ENCODE data around the gene C1QTNF9B. TPM values are rescaled to one million over a fixed set of nuclear protein-coding genes. Genes with fewer than 3 reads are reported as not detected.

The C1QTNF9B gene
- total and polyA plus RNA-seq, 4 donors = 0.08 to 0.24 TPM; not detected in 2

DNA sequence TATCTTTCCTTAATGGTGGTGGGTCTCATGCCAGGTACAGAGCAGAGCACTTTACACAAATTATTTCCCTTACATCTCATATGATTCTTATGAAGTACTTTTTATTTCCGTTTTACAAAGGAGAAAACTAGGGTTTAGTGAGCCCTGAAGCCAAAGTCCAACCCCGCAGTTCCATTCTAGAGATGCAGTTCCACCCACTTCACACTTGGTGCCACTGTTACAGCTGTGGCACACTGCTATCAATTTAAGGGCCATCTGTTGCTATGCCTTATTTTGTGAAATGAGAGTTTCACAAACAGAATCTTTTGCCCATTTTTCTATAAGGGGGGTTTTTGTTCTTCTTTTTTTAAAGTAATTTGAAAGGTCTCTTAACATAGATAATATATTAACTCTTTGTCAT, 21.0 kb downstream of the C1QTNF9B start (continued):
- no peak for TF ChIP-seq JUND (IDR thresholded peaks at IDR 0.05)

DNA sequence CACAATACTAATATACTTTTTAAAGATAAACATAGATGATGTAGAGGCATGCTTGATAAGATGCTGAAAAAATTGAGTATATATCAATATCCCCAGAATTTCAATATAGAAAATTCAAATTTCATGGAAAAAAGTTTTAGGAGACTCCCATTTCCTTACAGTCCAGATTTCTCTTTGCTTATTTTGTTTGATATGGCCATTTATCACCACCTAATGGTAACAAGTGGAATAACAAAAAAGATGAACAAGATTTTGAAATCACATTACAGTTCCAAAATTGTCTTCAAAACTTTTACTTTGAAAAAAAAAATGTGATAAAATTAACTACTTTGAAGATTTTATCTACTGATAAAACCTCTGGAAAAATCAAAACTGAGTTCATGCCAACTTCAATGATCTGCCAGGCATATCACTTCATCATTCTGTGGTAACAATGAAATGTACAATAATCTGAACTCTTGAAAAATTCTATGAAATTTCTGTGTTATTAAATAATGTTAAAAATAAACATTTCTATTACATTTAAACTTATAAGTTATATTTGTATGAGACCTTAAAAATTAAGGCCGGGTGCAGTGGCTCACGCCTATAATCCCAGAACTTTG, 25.6 kb downstream of the C1QTNF9B start:
- Histone ChIP-seq H3K9me3 (ENCODE audit: control insufficient read depth in 4 of 4, low read length in 3 of 4) (no peaks in the 10 kb centered on the region), H3K36me3 (ENCODE audit: control insufficient read depth in 4 of 4, insufficient read depth in 3 of 4, low read depth in 1 of 4, low read length in 3 of 4) (no peaks in the 10 kb centered on the region), H3K4me1 (ENCODE audit: control insufficient read depth in 4 of 4, insufficient read depth in 4 of 4, low read length in 3 of 4) (no peaks in the 10 kb centered on the region), H3K27ac (ENCODE audit: low read depth in 1 of 2, low read length in 2 of 2) (no peak overlapping the region), H3K9ac (ENCODE audit: low read depth in 1 of 2, low read length in 2 of 2) (no peak overlapping the region), H3K27me3 (ENCODE audit: control insufficient read depth in 4 of 4, insufficient read depth in 4 of 4, low read length in 3 of 4) (no peaks in the 10 kb centered on the region), H3K4me3 (ENCODE audit: low read depth in 1 of 3, low read length in 3 of 3) (no peak overlapping the region)
- TF ChIP-seq, protein P1, sequence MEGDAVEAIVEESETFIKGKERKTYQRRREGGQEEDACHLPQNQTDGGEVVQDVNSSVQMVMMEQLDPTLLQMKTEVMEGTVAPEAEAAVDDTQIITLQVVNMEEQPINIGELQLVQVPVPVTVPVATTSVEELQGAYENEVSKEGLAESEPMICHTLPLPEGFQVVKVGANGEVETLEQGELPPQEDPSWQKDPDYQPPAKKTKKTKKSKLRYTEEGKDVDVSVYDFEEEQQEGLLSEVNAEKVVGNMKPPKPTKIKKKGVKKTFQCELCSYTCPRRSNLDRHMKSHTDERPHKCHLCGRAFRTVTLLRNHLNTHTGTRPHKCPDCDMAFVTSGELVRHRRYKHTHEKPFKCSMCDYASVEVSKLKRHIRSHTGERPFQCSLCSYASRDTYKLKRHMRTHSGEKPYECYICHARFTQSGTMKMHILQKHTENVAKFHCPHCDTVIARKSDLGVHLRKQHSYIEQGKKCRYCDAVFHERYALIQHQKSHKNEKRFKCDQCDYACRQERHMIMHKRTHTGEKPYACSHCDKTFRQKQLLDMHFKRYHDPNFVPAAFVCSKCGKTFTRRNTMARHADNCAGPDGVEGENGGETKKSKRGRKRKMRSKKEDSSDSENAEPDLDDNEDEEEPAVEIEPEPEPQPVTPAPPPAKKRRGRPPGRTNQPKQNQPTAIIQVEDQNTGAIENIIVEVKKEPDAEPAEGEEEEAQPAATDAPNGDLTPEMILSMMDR (IDR thresholded peaks at IDR 0.05; ENCODE audit: low read depth, low read length, missing input control) = peak; percentile 55
- peak; percentile 84 for TF ChIP-seq RAD21 (IDR thresholded peaks at IDR 0.05)
- TF ChIP-seq FOXA2 (IDR thresholded peaks at IDR 0.05) = no peak
- 95% methylated on average over 2 of the region's 2 CpGs for WGBS
- DNase-seq (ENCODE audit: low spot score) = no peak

DNA sequence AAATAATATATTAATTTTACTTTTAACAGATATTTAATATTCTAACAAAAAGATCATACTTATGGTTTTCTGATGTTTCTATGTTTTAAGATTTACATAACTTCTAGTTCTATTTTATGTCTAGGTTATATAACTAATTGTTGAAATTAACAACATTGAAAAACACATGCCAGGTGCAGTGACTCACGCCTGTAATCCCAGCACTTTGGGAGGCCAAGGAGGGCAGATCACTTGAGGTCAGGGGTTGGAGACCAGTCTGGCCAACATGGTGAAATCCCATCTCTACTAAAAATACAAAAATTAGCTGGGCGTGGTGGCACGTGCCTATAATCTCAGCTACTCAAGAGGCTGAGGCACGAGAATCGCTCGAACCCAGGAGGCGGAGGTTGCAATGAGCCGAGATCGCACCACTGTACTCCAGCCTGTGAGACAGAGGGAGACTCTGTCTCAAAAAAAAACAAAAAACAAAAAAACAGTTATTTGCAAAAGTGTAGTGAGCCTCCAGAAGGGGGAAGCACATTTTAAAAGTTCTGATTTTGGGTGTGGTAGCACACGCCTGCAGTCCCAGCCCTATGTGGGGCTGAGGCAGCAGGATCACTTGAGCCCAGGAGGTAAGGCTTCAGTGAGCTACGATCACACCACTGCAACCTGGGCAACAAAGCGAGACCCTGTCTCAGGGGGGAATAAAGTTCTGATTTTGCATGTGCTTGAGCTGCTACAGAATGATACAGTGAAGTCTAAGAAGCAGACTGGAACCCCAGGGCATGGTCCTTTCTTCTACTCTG, 26.8 kb downstream of the C1QTNF9B start:
- 95% methylated on average over 12 of the region's 12 CpGs for WGBS
- TF ChIP-seq YY1 (IDR thresholded peaks at IDR 0.05) = no peak
- no peak for TF ChIP-seq HNF4A (conservative IDR thresholded peaks at IDR 0.05)
- TF ChIP-seq RXRA (IDR thresholded peaks at IDR 0.05) = no peak
- no peak for TF ChIP-seq FOXA2 (IDR thresholded peaks at IDR 0.05)
- TF ChIP-seq, protein P2, sequence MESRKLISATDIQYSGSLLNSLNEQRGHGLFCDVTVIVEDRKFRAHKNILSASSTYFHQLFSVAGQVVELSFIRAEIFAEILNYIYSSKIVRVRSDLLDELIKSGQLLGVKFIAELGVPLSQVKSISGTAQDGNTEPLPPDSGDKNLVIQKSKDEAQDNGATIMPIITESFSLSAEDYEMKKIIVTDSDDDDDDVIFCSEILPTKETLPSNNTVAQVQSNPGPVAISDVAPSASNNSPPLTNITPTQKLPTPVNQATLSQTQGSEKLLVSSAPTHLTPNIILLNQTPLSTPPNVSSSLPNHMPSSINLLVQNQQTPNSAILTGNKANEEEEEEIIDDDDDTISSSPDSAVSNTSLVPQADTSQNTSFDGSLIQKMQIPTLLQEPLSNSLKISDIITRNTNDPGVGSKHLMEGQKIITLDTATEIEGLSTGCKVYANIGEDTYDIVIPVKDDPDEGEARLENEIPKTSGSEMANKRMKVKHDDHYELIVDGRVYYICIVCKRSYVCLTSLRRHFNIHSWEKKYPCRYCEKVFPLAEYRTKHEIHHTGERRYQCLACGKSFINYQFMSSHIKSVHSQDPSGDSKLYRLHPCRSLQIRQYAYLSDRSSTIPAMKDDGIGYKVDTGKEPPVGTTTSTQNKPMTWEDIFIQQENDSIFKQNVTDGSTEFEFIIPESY (IDR thresholded peaks at IDR 0.05) = no peak
- TF ChIP-seq RAD21 (IDR thresholded peaks at IDR 0.05) = no peak
- no peaks in the 10 kb centered on the region for H3K9me3 ChIP-seq (ENCODE audit: control insufficient read depth in 4 of 4, low read length in 3 of 4)
- no peak overlapping the region for H3K9ac ChIP-seq (ENCODE audit: low read depth in 1 of 2, low read length in 2 of 2)
- H3K4me3 ChIP-seq (ENCODE audit: low read depth in 1 of 3, low read length in 3 of 3) = no peak overlapping the region
- H3K27ac ChIP-seq (ENCODE audit: low read depth in 1 of 2, low read length in 2 of 2) = no peak overlapping the region
- H3K4me1 ChIP-seq (ENCODE audit: control insufficient read depth in 4 of 4, insufficient read depth in 4 of 4, low read length in 3 of 4) = no peaks in the 10 kb centered on the region
- no peak for DNase-seq (ENCODE audit: low spot score)
- H3K36me3 ChIP-seq (ENCODE audit: control insufficient read depth in 4 of 4, insufficient read depth in 3 of 4, low read depth in 1 of 4, low read length in 3 of 4) = no peaks in the 10 kb centered on the region
- no peaks in the 10 kb centered on the region for H3K27me3 ChIP-seq (ENCODE audit: control insufficient read depth in 4 of 4, insufficient read depth in 4 of 4, low read length in 3 of 4)

DNA sequence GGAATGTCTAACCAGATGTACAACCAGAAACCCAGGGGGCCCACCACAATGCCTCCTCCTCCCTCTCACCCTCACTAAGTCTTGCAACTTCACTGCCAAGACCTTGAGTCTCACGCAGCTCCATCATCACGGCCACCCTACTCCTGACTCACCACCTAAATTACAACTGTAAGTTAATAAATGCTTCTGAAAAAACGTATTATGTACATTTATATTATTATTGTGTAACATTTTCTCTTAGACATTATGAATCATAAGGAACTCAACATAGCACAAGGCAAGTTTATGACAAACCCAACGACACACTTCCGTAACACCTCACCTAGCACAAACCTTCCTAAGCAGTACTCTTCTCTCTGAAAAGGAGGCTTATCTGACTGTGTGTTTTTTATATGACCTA, 28.8 kb downstream of the C1QTNF9B start:
- 88% methylated on average over 5 of the region's 5 CpGs for WGBS
- Histone ChIP-seq H3K9ac (ENCODE audit: low read depth in 1 of 2, low read length in 2 of 2) (no peak overlapping the region), H3K4me1 (ENCODE audit: control insufficient read depth in 4 of 4, insufficient read depth in 4 of 4, low read length in 3 of 4) (no peaks in the 10 kb centered on the region), H3K9me3 (ENCODE audit: control insufficient read depth in 4 of 4, low read length in 3 of 4) (no peaks in the 10 kb centered on the region), H3K4me3 (ENCODE audit: low read depth in 1 of 3, low read length in 3 of 3) (no peak overlapping the region), H3K27me3 (ENCODE audit: control insufficient read depth in 4 of 4, insufficient read depth in 4 of 4, low read length in 3 of 4) (no peaks in the 10 kb centered on the region), H3K27ac (ENCODE audit: low read depth in 1 of 2, low read length in 2 of 2) (no peak overlapping the region), H3K36me3 (ENCODE audit: control insufficient read depth in 4 of 4, insufficient read depth in 3 of 4, low read depth in 1 of 4, low read length in 3 of 4) (no peaks in the 10 kb centered on the region)
- no peak for DNase-seq (ENCODE audit: low spot score)
- TF ChIP-seq FOXA2 (IDR thresholded peaks at IDR 0.05) = no peak
- no peak for TF ChIP-seq GABPA (IDR thresholded peaks at IDR 0.05 in 1 of 2, conservative IDR thresholded peaks at IDR 0.05 in 1 of 2)
- TF ChIP-seq, protein P1 (IDR thresholded peaks at IDR 0.05; ENCODE audit: low read depth, low read length, missing input control) = no peak
- no peak for TF ChIP-seq SP1 (IDR thresholded peaks at IDR 0.05)
- no peak for TF ChIP-seq TAF1 (conservative IDR thresholded peaks at IDR 0.05)
- TF ChIP-seq HNF4G (IDR thresholded peaks at IDR 0.05) = no peak
- TF ChIP-seq HNF4A (conservative IDR thresholded peaks at IDR 0.05) = no peak
- TF ChIP-seq EGR1 (IDR thresholded peaks at IDR 0.05; ENCODE audit: low read depth in 2 of 2) = no peak
- TF ChIP-seq RAD21 (IDR thresholded peaks at IDR 0.05) = no peak
- TF ChIP-seq, protein P3, sequence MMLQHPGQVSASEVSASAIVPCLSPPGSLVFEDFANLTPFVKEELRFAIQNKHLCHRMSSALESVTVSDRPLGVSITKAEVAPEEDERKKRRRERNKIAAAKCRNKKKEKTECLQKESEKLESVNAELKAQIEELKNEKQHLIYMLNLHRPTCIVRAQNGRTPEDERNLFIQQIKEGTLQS (IDR thresholded peaks at IDR 0.05) = no peak
- TF ChIP-seq, protein P4, sequence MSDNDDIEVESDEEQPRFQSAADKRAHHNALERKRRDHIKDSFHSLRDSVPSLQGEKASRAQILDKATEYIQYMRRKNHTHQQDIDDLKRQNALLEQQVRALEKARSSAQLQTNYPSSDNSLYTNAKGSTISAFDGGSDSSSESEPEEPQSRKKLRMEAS (IDR thresholded peaks at IDR 0.05) = no peak
- TF ChIP-seq RXRA (IDR thresholded peaks at IDR 0.05) = no peak
- TF ChIP-seq, protein P2 (IDR thresholded peaks at IDR 0.05) = no peak
- no peak for TF ChIP-seq JUND (IDR thresholded peaks at IDR 0.05)

All from liver (tissue), 9 donors.